Adipose tissue (tissue), 3 donors: ENCODE data around the gene ZNF74. TPM values are rescaled to one million over a fixed set of nuclear protein-coding genes. Genes with fewer than 3 reads are reported as not detected.
"Not testable (repeated sequence)": the region's sequence is repeated elsewhere in the genome, so short reads cannot be mapped to it uniquely, and the experiment has no call there.

Experiments used
- H3K27ac ChIP-seq: one replicate; pipeline ENCODE4 v1.5.1; 2013; ENCODE audit warnings: low read depth, low read length
- WGBS, 3 donors: extraction: QIAGEN DNeasy Blood & Tissue Kit; methylation state at CpG; one replicate each; pipeline ENCODE4 v1.1.7; 2013; 5-methylcytosine and 5-hydroxymethylcytosine counted together
- polyA plus RNA-seq, 3 donors: library from polyadenylated mRNA; stranded (reverse); fragments of 200-250 nt; gene quantifications; one replicate each; pipeline ENCODE4 v1.2.3, GENCODE V29; 2013
- donor health status: healthy with polysubstance abuse.
- donor health status: Bipolar disorder and iron deficiency.
- donor health status: healthy.

The ZNF74 gene
- polyA plus RNA-seq, 3 donors: 2.3 to 4.5 (median 2.5) TPM

- H3K27ac ChIP-seq: not testable (repeated sequence)
- WGBS, 3 donors: 93 to 95% (median 95%) methylated on average over 15 of the region's 15 CpGs
These were observed 57.3 kb downstream of the ZNF74 start for GRCh38 chr22:20451129-20451778.

- no peak overlapping the region for H3K27ac ChIP-seq
- WGBS, 3 donors: 79 to 84% (median 82%) methylated on average over 2 of the region's 2 CpGs
These were observed 58.0 kb downstream of the ZNF74 start for GRCh38 chr22:20451920-20452319.

- WGBS, 3 donors: 96 to 99% (median 97%) methylated on average over 3 of the region's 3 CpGs
- no peak overlapping the region for H3K27ac ChIP-seq
These were observed 59.3 kb downstream of the ZNF74 start for GRCh38 chr22:20453222-20453621.

GRCh38 chr22:20455709-20456063 lies 61.7 kb downstream of the ZNF74 start:
- 79 to 92% (median 84%) methylated on average over 8 of the region's 8 CpGs for WGBS, 3 donors
- no peak overlapping the region for H3K27ac ChIP-seq

- H3K27ac ChIP-seq: no peak overlapping the region
- 14 to 19% (median 15%) methylated on average over 6 of the region's 6 CpGs for WGBS, 3 donors
These were observed 62.2 kb downstream of the ZNF74 start for GRCh38 chr22:20456064-20456721.

- H3K27ac ChIP-seq: no peak overlapping the region
- WGBS, 3 donors: 92 to 98% (median 97%) methylated on average over 3 of the region's 3 CpGs
These were observed 62.7 kb downstream of the ZNF74 start for GRCh38 chr22:20456722-20457076.

DNA sequence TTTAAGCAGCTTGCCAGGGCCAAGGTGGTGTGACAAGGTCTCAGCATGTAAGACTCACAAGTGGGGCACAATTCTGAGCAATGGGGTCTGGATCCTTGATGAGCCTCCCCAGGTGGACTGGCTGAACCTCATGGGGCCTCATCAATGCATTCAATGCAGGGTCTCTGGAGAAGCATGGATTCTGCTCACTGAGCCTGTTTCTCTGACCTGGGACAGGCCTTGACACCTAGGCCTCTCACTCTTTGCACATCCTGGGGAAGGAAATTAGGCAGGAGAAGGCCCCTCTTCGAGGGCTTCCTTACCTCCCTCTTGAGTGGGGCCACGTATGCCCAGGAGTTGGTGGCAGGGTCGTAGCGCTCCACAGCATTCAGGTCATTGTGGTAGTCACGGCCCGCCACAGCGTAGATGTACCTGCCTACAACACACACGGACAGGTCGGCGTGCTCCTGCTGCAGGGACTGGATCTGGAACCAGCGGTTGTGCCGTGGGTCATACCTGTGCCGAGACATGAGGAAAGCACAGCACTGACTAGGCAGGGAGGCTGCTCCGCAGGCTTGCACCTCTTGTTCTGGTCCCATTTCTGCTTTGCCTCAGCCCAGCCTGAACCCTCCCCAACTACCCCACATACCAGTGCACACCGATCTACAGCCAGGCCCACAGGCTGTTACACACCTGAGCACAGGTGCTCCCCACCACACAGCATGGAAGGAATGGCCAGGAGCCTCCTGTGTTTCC lies 63.7 kb downstream of the ZNF74 start:
- H3K27ac ChIP-seq: no peak overlapping the region
- 88 to 94% (median 91%) methylated on average over 15 of the region's 15 CpGs for WGBS, 3 donors

Other genes with a start within 250 kb of the ZNF74 start
- gene CCDC188, start 243.1 kb upstream of the ZNF74 start, polyA plus RNA-seq: 1 to 10 TPM in 1 of 3 donors, under 1 TPM in 2; 0.48 to 3.0 (median 0.86) TPM
- 1 to 10 TPM in 1 of 3 donors, under 1 TPM in 2; 0.22 to 7.2 (median 0.59) TPM for gene RTN4R, start 125.8 kb upstream of the ZNF74 start, polyA plus RNA-seq
- 10 to 100 TPM; 46.6 to 75.2 (median 51.6) TPM for gene DGCR6L, start 74.1 kb upstream of the ZNF74 start, polyA plus RNA-seq
- gene SCARF2, start 43.7 kb downstream of the ZNF74 start, polyA plus RNA-seq: 1 to 10 TPM; 1.8 to 9.5 (median 3.7) TPM
- 10 to 100 TPM; 10.2 to 17.6 (median 15.0) TPM for gene KLHL22, start 101.6 kb downstream of the ZNF74 start, polyA plus RNA-seq
- 10 to 100 TPM; 22.7 to 44.2 (median 42.4) TPM for gene MED15, start 113.5 kb downstream of the ZNF74 start, polyA plus RNA-seq